HepG2 (cell line): ENCODE data around the gene GGTLC2. TPM values are rescaled to one million over a fixed set of nuclear protein-coding genes. Genes with fewer than 3 reads are reported as not detected.

Experiments
- ATAC-seq: fragments of 200-7000 bp; cut with Tn5 transposase; 3 replicates; pipeline ENCODE4 v1.9.1; 2020; ENCODE audit warnings: mild to moderate bottlenecking, moderate library complexity
- BruUV-seq: library from RNA; stranded (reverse); fragments of 400-500 nt; replicated peaks from 2 replicates; lab custom pipeline; 2021; lab: Mats Ljungman, UMichigan
- CTCF ChIA-PET: fragments of 300-600 bp; formaldehyde crosslinking; extraction: SDS; loops from one replicate; lab custom pipeline; 2021; ENCODE audit warnings: low total read pairs, inconsistent platforms, low intra/inter-chr PET ratio; lab: Yijun Ruan, JAX
- POLR2A ChIA-PET: fragments of 350-600 bp; sonication (Branson Sonifier 250); formaldehyde crosslinking; loops from one replicate; lab custom pipeline; 2020; ENCODE audit warnings: antibody characterized with exemption, inconsistent platforms; lab: Yijun Ruan, JAX
- DNase-seq: peaks from one replicate; pipeline ENCODE4 v3.0.0-alpha.2; 2015; ENCODE audit warnings: low spot score
- FAIRE-seq: peaks from 3 replicates; lab custom pipeline; 2011; peaks lifted over from hg19 to GRCh38; lab: Jason Lieb, UNC
- H2AFZ ChIP-seq: one replicate; pipeline ENCODE4 v1.6.1; 2011; ENCODE audit warnings: low read length, inconsistent platforms
- H3K27ac ChIP-seq: fragments of 300-600 bp; 3 replicates; pipeline ENCODE4 v1.8.0; 2011; ENCODE audit warnings: mixed run types, mild to moderate bottlenecking, mixed read lengths, low read length, inconsistent platforms; ENCODE audit not compliant: insufficient read depth; ENCODE audit errors: extremely low read length
- H3K27me3 ChIP-seq, 2 experiments: fragments of 200-600 bp in 1 of 2; 2 replicates in 1 of 2; 3 replicates in 1 of 2; pipeline versions ENCODE4 v1.6.0 to v1.8.0; 2011; ENCODE audit warnings: low read length in 2 of 2, mild to moderate bottlenecking in 2 of 2, moderate library complexity in 2 of 2, inconsistent platforms in 1 of 2; ENCODE audit not compliant: insufficient read depth in 2 of 2, control insufficient read depth in 1 of 2
- H3K36me3 ChIP-seq, 2 experiments: fragments of 200-600 bp in 1 of 2; replicated peaks in 1 of 2; 2 replicates in 1 of 2; 3 replicates in 1 of 2; pipeline versions ENCODE4 v1.5.1 to v1.8.0; 2011; ENCODE audit warnings: low read length in 2 of 2, inconsistent platforms in 1 of 2; ENCODE audit not compliant: insufficient read depth in 2 of 2, control insufficient read depth in 1 of 2
- H3K4me1 ChIP-seq: 2 replicates; pipeline ENCODE4 v1.5.1; 2012; ENCODE audit warnings: low read length, inconsistent platforms; ENCODE audit not compliant: insufficient read depth
- H3K4me2 ChIP-seq: 2 replicates; pipeline ENCODE4 v1.6.0; 2011; ENCODE audit warnings: low read depth, low read length, inconsistent platforms
- H3K4me3 ChIP-seq, 3 experiments: fragments of 200-600 bp in 1 of 3; sonication (generic), shearing (Covaris generic) in 1 of 3; replicated peaks in 1 of 3; 2 replicates each; pipeline ENCODE4 v1.5.1; 2011 to 2016; ENCODE audit warnings: low read length in 3 of 3, inconsistent platforms in 2 of 3, low read depth in 2 of 3, mild to moderate bottlenecking in 2 of 3, control low read depth in 1 of 3, mixed read lengths in 1 of 3; ENCODE audit not compliant: insufficient read depth in 1 of 3
- H3K79me2 ChIP-seq: one replicate; pipeline ENCODE4 v1.6.1; 2011; ENCODE audit warnings: low read length, inconsistent platforms; ENCODE audit not compliant: insufficient read depth
- H3K9ac ChIP-seq: 2 replicates; pipeline ENCODE4 v1.6.0; 2011; ENCODE audit warnings: mild to moderate bottlenecking, low read depth, low read length, inconsistent platforms; ENCODE audit not compliant: insufficient read depth
- H3K9me3 ChIP-seq: 2 replicates; pipeline ENCODE4 v1.5.1; 2012; ENCODE audit warnings: mild to moderate bottlenecking, low read length
- H4K20me1 ChIP-seq: 2 replicates; pipeline ENCODE4 v1.6.0; 2011; ENCODE audit warnings: inconsistent platforms, mild to moderate bottlenecking, low read length, moderate library complexity; ENCODE audit not compliant: insufficient read depth
- ATF5 ChIP-seq: sonication (generic); formaldehyde crosslinking; IDR thresholded peaks from 2 replicates; pipeline ENCODE4 v1.4.0; 2020; ENCODE audit warnings: mild to moderate bottlenecking, low read depth, missing genetic modification reagents
- BATF2 ChIP-seq: sonication (generic); formaldehyde crosslinking; IDR thresholded peaks from 2 replicates; pipeline ENCODE4 v1.8.0; 2022; ENCODE audit warnings: mild to moderate bottlenecking, missing genetic modification reagents, moderate library complexity
- GMEB1 ChIP-seq: sonication (generic); formaldehyde crosslinking; IDR thresholded peaks from 2 replicates; pipeline ENCODE4 v1.5.1; 2020; ENCODE audit warnings: missing genetic modification reagents, mild to moderate bottlenecking, borderline replicate concordance
- HIC2 ChIP-seq: sonication (generic); formaldehyde crosslinking; IDR thresholded peaks from 2 replicates; pipeline ENCODE4 v1.9.0; 2022; ENCODE audit warnings: low read depth, missing genetic modification reagents
- HOXA5 ChIP-seq: sonication (generic); formaldehyde crosslinking; IDR thresholded peaks from 2 replicates; pipeline ENCODE4 v1.4.0; 2020; ENCODE audit warnings: missing genetic modification reagents
- MAX ChIP-seq: IDR thresholded peaks from 2 replicates; pipeline ENCODE4 v1.6.1; 2012; ENCODE audit warnings: inconsistent platforms
- MYNN ChIP-seq: sonication (generic); formaldehyde crosslinking; IDR thresholded peaks from 2 replicates; pipeline ENCODE4 v1.4.0; 2020; ENCODE audit warnings: mild to moderate bottlenecking, low read depth, missing genetic modification reagents
- PRDM10 ChIP-seq: sonication (generic); formaldehyde crosslinking; IDR thresholded peaks from 2 replicates; pipeline ENCODE4 v1.4.0; 2020; ENCODE audit warnings: low read depth, missing genetic modification reagents
- RELA ChIP-seq: sonication (generic); formaldehyde crosslinking; IDR thresholded peaks from 2 replicates; pipeline ENCODE4 v1.4.0; 2020; ENCODE audit warnings: missing genetic modification reagents
- SMAD9 ChIP-seq: sonication (generic); formaldehyde crosslinking; IDR thresholded peaks from 2 replicates; pipeline ENCODE4 v1.5.1; 2020; ENCODE audit warnings: mild to moderate bottlenecking, missing genetic modification reagents
- ZNF124 ChIP-seq: sonication (generic); formaldehyde crosslinking; IDR thresholded peaks from 2 replicates; pipeline ENCODE4 v1.4.0; 2020; ENCODE audit warnings: missing genetic modification reagents
- ZNF260 ChIP-seq: sonication (generic); formaldehyde crosslinking; IDR thresholded peaks from 2 replicates; pipeline ENCODE4 v1.4.0; 2020; ENCODE audit warnings: missing genetic modification reagents, low read depth, mild to moderate bottlenecking, borderline replicate concordance
- ZNF558 ChIP-seq: sonication (generic); formaldehyde crosslinking; IDR thresholded peaks from 2 replicates; pipeline ENCODE4 v1.9.0; 2022; ENCODE audit warnings: mild to moderate bottlenecking, missing genetic modification reagents, borderline replicate concordance
- WGBS: methylation state at CpG from one replicate; pipeline ENCODE4 v1.1.6; 2017; ENCODE audit warnings: low lambda C conversion rate; 5-methylcytosine and 5-hydroxymethylcytosine counted together
- in situ Hi-C: cut with HindIII; loops from 2 replicates; pipeline ENCODE4 v1.10.0; 2017; ENCODE audit warnings: low pct_unique_long_range_greater_than_20kb; ENCODE audit not compliant: extremely low pct_ligation_motif_present
- intact Hi-C: fragments of 100-400 bp; cut with micrococcal nuclease; formaldehyde crosslinking; loops from one replicate; pipeline ENCODE4 v1.10.0; 2022; ENCODE audit not compliant: unreplicated experiment
- polyA plus RNA-seq, 8 experiments: library from polyadenylated mRNA; depleted of rRNA in 3 of 8; stranded (reverse) in 7 of 8; unstranded in 1 of 8; fragments of >200 nt; fragmentation: Illumina TruSeq in 4 of 8; extraction: Trizol in 4 of 8; gene quantifications; 2 replicates each; pipeline versions ENCODE4 v1.2.1 to v1.2.3, GENCODE V29; 2011 to 2016; ENCODE audit warnings: low read depth in 4 of 8, missing spikeins in 1 of 8, mixed read lengths in 1 of 8; ENCODE audit not compliant: insufficient read depth in 1 of 8
- total RNA-seq, 5 experiments: library from RNA; depleted of rRNA; stranded (reverse); fragments of >200 nt; fragmentation: Illumina TruSeq; extraction: Trizol; gene quantifications; 2 replicates each; pipeline ENCODE4 v1.2.3, GENCODE V29; 2016; ENCODE audit warnings: low read depth in 1 of 5

Gene GGTLC2
- total and polyA plus RNA-seq, 2 of the 13 experiments (the other 11 are each of a cell fraction or from before 2014, with no cell fraction given) = not detected

- no peak for TF ChIP-seq HIC2 (CRISPR knock-in tag)
Measured at GRCh38 chr22:22604326-22605073, 39.9 kb upstream of the GGTLC2 start (continued).

- H3K4me3 ChIP-seq = no peak overlapping the region
- ATAC-seq (no peak), FAIRE-seq (no peak), DNase-seq (no peak)
- ChIA-PET CTCF (no interaction called here), POLR2A (no interaction called here)
- no peaks in the 10 kb centered on the region for H3K36me3 ChIP-seq
- no peak overlapping the region for H3K9ac ChIP-seq
- no peak overlapping the region for H2AFZ ChIP-seq
- no TSS peak for BruUV-seq
- H4K20me1 ChIP-seq = no peaks in the 10 kb centered on the region
- in situ Hi-C loops = no loop called here
- intact Hi-C loops = no loop called here
- no peak overlapping the region for H3K4me2 ChIP-seq
- no peaks in the 10 kb centered on the region for H3K9me3 ChIP-seq
- peaks cover 0 to 11% of the 10 kb centered on the region in 2 experiments; a peak in 1 of 5 replicates for H3K27me3 ChIP-seq
- H3K79me2 ChIP-seq = no peaks in the 10 kb centered on the region
- no peaks in the 10 kb centered on the region for H3K4me1 ChIP-seq
- H3K27ac ChIP-seq = no peak overlapping the region
- WGBS = 95% methylated on average over 3 of the region's 3 CpGs
- TF ChIP-seq ZNF260 (no peak), HOXA5 (no peak), GMEB1 (CRISPR knock-in tag) (no peak), PRDM10 (CRISPR knock-in tag) (no peak), SMAD9 (CRISPR knock-in tag) (no peak), RELA (CRISPR knock-in tag) (no peak), ZNF124 (CRISPR knock-in tag) (no peak), ZNF558 (CRISPR knock-in tag) (no peak), MYNN (CRISPR knock-in tag) (no peak), MAX (no peak), ATF5 (CRISPR knock-in tag) (no peak), BATF2 (no peak)
Measured at GRCh38 chr22:22605074-22605404, 39.4 kb upstream of the GGTLC2 start.
